GM12801 (cell line): ENCODE measurements around the gene YJEFN3.

Experiments used
- CTCF ChIP-seq: IDR thresholded peaks from one replicate; pipeline ENCODE4 v1.5.1; 2011; ENCODE audit warnings: control low read depth; ENCODE audit not compliant: insufficient read length; ENCODE audit errors: extremely low read depth

The YJEFN3 gene

GRCh38 chr19:19487077-19487949, 41.4 kb upstream of the YJEFN3 start:
- TF ChIP-seq CTCF, result no peak

GRCh38 chr19:19487950-19488874, 40.5 kb upstream of the YJEFN3 start:
- TF ChIP-seq CTCF, result no peak

GRCh38 chr19:19488875-19489690, 39.6 kb upstream of the YJEFN3 start:
- no peak for TF ChIP-seq CTCF

- TF ChIP-seq CTCF, result no peak
Measured at GRCh38 chr19:19489804-19490204, 38.9 kb upstream of the YJEFN3 start.

GRCh38 chr19:19490214-19490968, 38.3 kb upstream of the YJEFN3 start:
- TF ChIP-seq CTCF, result no peak

- no peak for TF ChIP-seq CTCF
Measured at GRCh38 chr19:19491321-19492025, 37.2 kb upstream of the YJEFN3 start.
